NB4 (cell line): ENCODE results near the gene OTUD3.

Experiments used
- TF ChIP-seq, protein P1 (sequence below): IDR thresholded peaks from one replicate; pipeline ENCODE4 v1.5.1; 2012; ENCODE audit warnings: low read depth, low read length
- TF ChIP-seq, protein P2 (sequence below): IDR thresholded peaks from 2 replicates; pipeline ENCODE4 v1.6.1; 2011; ENCODE audit warnings: low read depth, low read length

GRCh38 chr1:19885821-19886220, 3.6 kb downstream of the OTUD3 start:
- TF ChIP-seq, protein P1, sequence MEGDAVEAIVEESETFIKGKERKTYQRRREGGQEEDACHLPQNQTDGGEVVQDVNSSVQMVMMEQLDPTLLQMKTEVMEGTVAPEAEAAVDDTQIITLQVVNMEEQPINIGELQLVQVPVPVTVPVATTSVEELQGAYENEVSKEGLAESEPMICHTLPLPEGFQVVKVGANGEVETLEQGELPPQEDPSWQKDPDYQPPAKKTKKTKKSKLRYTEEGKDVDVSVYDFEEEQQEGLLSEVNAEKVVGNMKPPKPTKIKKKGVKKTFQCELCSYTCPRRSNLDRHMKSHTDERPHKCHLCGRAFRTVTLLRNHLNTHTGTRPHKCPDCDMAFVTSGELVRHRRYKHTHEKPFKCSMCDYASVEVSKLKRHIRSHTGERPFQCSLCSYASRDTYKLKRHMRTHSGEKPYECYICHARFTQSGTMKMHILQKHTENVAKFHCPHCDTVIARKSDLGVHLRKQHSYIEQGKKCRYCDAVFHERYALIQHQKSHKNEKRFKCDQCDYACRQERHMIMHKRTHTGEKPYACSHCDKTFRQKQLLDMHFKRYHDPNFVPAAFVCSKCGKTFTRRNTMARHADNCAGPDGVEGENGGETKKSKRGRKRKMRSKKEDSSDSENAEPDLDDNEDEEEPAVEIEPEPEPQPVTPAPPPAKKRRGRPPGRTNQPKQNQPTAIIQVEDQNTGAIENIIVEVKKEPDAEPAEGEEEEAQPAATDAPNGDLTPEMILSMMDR: no peak
- TF ChIP-seq, protein P2, sequence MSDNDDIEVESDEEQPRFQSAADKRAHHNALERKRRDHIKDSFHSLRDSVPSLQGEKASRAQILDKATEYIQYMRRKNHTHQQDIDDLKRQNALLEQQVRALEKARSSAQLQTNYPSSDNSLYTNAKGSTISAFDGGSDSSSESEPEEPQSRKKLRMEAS: no peak
